PC-9 (cell line): ENCODE measurements around the gene PRKAG1. TPM values are rescaled to one million over a fixed set of nuclear protein-coding genes. Genes with fewer than 3 reads are reported as not detected.

Experiments used
- BruUV-seq: library from RNA; stranded (reverse); fragments of 400-500 nt; replicated peaks from 2 replicates; lab custom pipeline; 2021; lab: Mats Ljungman, UMichigan
- CTCF ChIA-PET: fragments of 300-600 bp; sonication (Branson Sonifier 250); formaldehyde crosslinking; loops from one replicate; lab custom pipeline; 2022; ENCODE audit warnings: antibody characterized with exemption; lab: Charles Lee
- POLR2A ChIA-PET: fragments of 300-600 bp; sonication (Branson Sonifier 250); formaldehyde crosslinking; loops from one replicate; lab custom pipeline; 2022; ENCODE audit warnings: antibody characterized with exemption; ENCODE audit not compliant: unreplicated experiment; lab: Charles Lee
- DNase-seq, 2 experiments: peaks; one replicate each; pipeline versions ENCODE4 v3.0.0 to v3.0.0-alpha.2; 2015 to 2022; ENCODE audit warnings: mixed read lengths in 1 of 2
- H2AFZ ChIP-seq: fragments of 200-600 bp; sonication (generic); 2 replicates; pipeline ENCODE4 v1.8.1; 2017; ENCODE audit warnings: antibody characterized with exemption
- H3F3A ChIP-seq: fragments of 200-600 bp; sonication (generic); 2 replicates; pipeline ENCODE4 v1.8.1; 2017; ENCODE audit warnings: antibody characterized with exemption, mild to moderate bottlenecking, low read depth; ENCODE audit not compliant: insufficient read depth
- H3K27ac ChIP-seq: fragments of 200-600 bp; sonication (generic); 2 replicates; pipeline ENCODE4 v1.6.1; 2016; ENCODE audit warnings: mixed run types
- H3K27me3 ChIP-seq: fragments of 200-600 bp; sonication (generic); 2 replicates; pipeline ENCODE4 v1.6.1; 2016; ENCODE audit warnings: low read depth, mixed run types; ENCODE audit not compliant: insufficient read depth
- H3K36me3 ChIP-seq: fragments of 200-600 bp; sonication (generic); 2 replicates; pipeline ENCODE4 v1.6.1; 2016; ENCODE audit warnings: low read depth, mixed run types
- H3K4me1 ChIP-seq: fragments of 200-600 bp; sonication (generic); replicated peaks from 2 replicates; pipeline ENCODE4 v1.6.1; 2016; ENCODE audit warnings: mixed run types; ENCODE audit not compliant: insufficient read depth
- H3K4me2 ChIP-seq: fragments of 200-600 bp; sonication (generic); 2 replicates; pipeline ENCODE4 v1.6.1; 2017; ENCODE audit warnings: mixed run types
- H3K4me3 ChIP-seq: fragments of 200-600 bp; sonication (generic); 2 replicates; pipeline ENCODE4 v1.6.1; 2016; ENCODE audit warnings: mixed run types
- H3K79me2 ChIP-seq: fragments of 200-600 bp; sonication (generic); 2 replicates; pipeline ENCODE4 v1.6.1; 2017; ENCODE audit warnings: low read depth, mixed run types
- H3K9me2 ChIP-seq: fragments of 200-600 bp; sonication (generic); 2 replicates; pipeline ENCODE4 v1.8.1; 2017; ENCODE audit warnings: mild to moderate bottlenecking; ENCODE audit not compliant: insufficient read depth
- H3K9me3 ChIP-seq: fragments of 200-600 bp; sonication (generic); 2 replicates; pipeline ENCODE4 v1.8.1; 2016; ENCODE audit warnings: low read depth; ENCODE audit not compliant: insufficient read depth
- H4K20me1 ChIP-seq: fragments of 200-600 bp; sonication (generic); 2 replicates; pipeline ENCODE4 v1.8.1; 2017; ENCODE audit not compliant: insufficient read depth
- EZH2 ChIP-seq: fragments of 200-600 bp; sonication (generic); IDR thresholded peaks from 2 replicates; pipeline ENCODE4 v1.8.0; 2017; ENCODE audit warnings: antibody characterized with exemption, low read depth
- intact Hi-C: fragments of 100-400 bp; cut with micrococcal nuclease; formaldehyde crosslinking; loops from one replicate; pipeline ENCODE4 v1.10.0; 2022; ENCODE audit not compliant: unreplicated experiment
- total RNA-seq: library from RNA; stranded (reverse); gene quantifications from 2 replicates; pipeline ENCODE4 v1.2.3, GENCODE V29; 2021
- TF ChIP-seq, protein P1 (sequence below): fragments of 200-600 bp; sonication (generic); conservative IDR thresholded peaks from 2 replicates; pipeline ENCODE4 v1.6.1; 2017; ENCODE audit warnings: mixed run types, antibody characterized with exemption, mild to moderate bottlenecking, moderate library complexity

The PRKAG1 gene
- total RNA-seq, 1 experiment from 2014 or later, result 53.6 TPM

DNA sequence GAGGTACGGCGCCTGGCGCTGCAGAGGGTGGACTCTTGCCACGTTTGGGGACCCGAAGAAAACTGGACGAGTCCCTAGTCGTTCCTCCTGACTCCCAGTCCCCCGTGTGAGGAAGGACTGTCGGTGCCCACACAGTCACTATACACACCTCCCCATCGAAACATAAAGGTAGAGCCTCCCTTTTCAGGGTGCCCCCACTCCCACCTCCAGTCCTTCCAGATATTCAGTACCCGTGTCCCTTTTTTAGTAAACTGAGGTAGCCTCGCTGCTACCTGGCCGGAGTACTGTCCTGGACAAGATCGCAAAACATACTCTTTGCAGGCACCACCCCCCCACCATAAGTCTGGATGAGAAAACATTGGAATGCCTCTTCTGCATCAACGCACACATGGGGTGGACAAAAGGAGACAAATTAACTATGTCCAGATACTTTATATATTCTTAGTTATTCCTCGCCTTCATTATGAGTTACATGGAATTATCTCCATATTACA lies 42.6 kb upstream of the PRKAG1 start:
- no peaks in the 10 kb centered on the region for H3K27me3 ChIP-seq
- TSS peak; percentile 74 for BruUV-seq
- H2AFZ ChIP-seq, result peak overlapping the region; percentile 90
- H4K20me1 ChIP-seq, result peaks cover 29% of the 10 kb centered on the region
- ChIA-PET CTCF (no interaction called here), POLR2A (no interaction called here)
- no peak for TF ChIP-seq EZH2
- TF ChIP-seq, protein P1, sequence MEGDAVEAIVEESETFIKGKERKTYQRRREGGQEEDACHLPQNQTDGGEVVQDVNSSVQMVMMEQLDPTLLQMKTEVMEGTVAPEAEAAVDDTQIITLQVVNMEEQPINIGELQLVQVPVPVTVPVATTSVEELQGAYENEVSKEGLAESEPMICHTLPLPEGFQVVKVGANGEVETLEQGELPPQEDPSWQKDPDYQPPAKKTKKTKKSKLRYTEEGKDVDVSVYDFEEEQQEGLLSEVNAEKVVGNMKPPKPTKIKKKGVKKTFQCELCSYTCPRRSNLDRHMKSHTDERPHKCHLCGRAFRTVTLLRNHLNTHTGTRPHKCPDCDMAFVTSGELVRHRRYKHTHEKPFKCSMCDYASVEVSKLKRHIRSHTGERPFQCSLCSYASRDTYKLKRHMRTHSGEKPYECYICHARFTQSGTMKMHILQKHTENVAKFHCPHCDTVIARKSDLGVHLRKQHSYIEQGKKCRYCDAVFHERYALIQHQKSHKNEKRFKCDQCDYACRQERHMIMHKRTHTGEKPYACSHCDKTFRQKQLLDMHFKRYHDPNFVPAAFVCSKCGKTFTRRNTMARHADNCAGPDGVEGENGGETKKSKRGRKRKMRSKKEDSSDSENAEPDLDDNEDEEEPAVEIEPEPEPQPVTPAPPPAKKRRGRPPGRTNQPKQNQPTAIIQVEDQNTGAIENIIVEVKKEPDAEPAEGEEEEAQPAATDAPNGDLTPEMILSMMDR, result no peak
- H3F3A ChIP-seq, result no peaks in the 10 kb centered on the region; the same call in 1 of the 2 replicates
- DNase-seq, result no peak
- no peaks in the 10 kb centered on the region for H3K9me3 ChIP-seq
- peaks cover 49% of the 10 kb centered on the region for H3K79me2 ChIP-seq
- H3K4me2 ChIP-seq, result peak overlapping the region; percentile 100
- peak overlapping the region; percentile 87 for H3K4me3 ChIP-seq
- H3K36me3 ChIP-seq, result no peaks in the 10 kb centered on the region
- no peaks in the 10 kb centered on the region for H3K9me2 ChIP-seq
- H3K4me1 ChIP-seq, result peaks cover 32% of the 10 kb centered on the region
- intact Hi-C loops, result loop anchor here (5.0 to 10.0 kb wide), 2 partner anchors 204 to 281 kb away; partner anchors contain the start of gene TUBA1C
- H3K27ac ChIP-seq, result no peak overlapping the region

DNA sequence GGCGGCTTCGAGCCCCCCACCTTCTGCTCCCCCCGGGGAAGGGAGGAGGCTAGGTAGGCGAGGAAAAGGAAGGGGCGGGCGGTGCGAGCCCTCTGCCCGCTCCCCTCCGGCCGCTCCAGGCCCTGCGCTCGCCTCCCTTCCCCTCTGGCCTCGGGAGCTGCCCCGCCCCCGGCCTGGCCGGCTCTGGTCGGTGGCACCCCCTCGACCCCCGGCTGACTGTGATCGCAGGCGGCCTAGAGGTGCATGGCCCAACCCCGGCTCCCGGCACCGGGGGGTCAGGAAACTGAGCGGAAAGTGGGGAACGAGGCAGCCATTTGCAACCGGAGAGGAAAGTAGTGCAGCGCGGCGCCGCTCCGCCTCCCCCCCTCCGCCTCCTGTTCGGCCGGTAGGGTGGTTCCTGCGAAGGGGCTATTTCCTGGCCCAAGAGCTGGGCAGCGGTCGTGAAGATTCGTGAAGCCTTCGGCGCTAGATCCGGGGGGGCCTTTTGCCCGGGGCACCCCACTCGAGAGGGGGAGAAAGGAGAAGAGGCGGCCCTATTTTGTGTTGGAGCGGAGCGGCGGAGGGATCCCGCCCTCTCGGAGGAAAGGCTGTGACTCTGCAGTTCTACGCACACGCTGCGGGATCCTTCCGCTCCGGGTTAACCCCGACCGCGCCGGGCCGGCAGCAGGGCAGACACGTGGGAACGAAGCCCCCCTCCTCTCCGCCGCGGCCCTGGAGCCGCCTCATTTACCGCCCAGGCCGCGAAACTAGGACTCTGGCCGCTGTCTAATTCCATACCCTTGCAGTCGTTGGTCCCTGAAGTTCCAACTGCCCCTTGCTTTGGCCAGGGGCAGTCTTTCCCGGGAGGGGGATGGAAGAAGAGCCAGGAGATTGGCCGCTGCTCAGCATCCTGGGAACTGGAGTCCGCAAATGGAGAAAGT lies 41.9 kb upstream of the PRKAG1 start, which contains the start of gene KMT2D:
TSS of gene KMT2D (minus strand) at position 558 of the 920 bp plus-strand sequence. CDS start 5,470 bp downstream, outside the sequence.
- peak within 1 kb of the TSS; percentile 100 for H3K4me2 ChIP-seq
- no peak for TF ChIP-seq EZH2
- TF ChIP-seq, protein P1, result no peak
- H3K4me3 ChIP-seq, result peak within 1 kb of the TSS; percentile 87
- H3K79me2 ChIP-seq, result peaks cover 56% of the 10 kb centered on the region
- H3K9me3 ChIP-seq, result no peaks in the 10 kb centered on the region
- H3K9me2 ChIP-seq, result no peaks in the 10 kb centered on the region
- H3K27ac ChIP-seq, result peak within 1 kb of the TSS; percentile 84
- DNase-seq, result peak; percentile 72 to 87
- H3K36me3 ChIP-seq, result no peaks in the 10 kb centered on the region
- H3F3A ChIP-seq, result no peaks in the 10 kb centered on the region; the same call in 1 of the 2 replicates
- peak within 1 kb of the TSS; percentile 90 for H2AFZ ChIP-seq
- peaks cover 36% of the 10 kb centered on the region for H4K20me1 ChIP-seq
- H3K4me1 ChIP-seq, result peaks cover 34% of the 10 kb centered on the region
- H3K27me3 ChIP-seq, result no peaks in the 10 kb centered on the region
- CTCF ChIA-PET, result interaction anchor here (0.6 kb wide), 1 partner anchor 27 kb away, joined by 6 read pairs; no protein-coding TSS in a partner anchor
- BruUV-seq, result no TSS peak
- POLR2A ChIA-PET, result no interaction called here
- intact Hi-C loops, result loop anchor here (5.0 to 10.0 kb wide), 2 partner anchors 204 to 282 kb away; partner anchors contain the start of gene TUBA1C
